ENCODE results near the gene YOD1. TPM values are rescaled to one million over a fixed set of nuclear protein-coding genes. Genes with fewer than 3 reads are reported as not detected.

Gene YOD1
- total RNA-seq, 2 donors from 2014 or later, result 8.1 to 10.5 TPM

DNA sequence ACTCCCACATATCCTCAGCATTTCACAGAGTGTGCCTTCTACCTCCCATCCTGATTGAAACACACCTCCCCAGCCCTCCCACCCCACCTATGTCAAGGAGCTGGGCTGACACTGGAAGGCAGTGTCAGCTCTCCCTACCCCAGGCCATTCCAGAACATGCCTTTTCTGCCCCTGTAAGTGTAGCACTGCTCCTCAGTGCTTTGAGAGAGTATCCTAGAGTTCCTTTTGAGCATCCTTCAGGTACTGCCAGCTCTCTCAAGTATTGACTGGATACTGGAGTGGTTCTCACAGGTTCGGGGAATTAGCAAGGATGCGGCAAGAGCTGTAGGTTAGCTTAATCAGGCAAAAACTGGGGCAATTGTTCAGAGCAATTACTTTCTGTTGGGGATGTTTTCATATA, 40.3 kb downstream of the YOD1 start:
- no peaks in the 10 kb centered on the region for H3K36me3 Mint-ChIP-seq
- H3K9me3 Mint-ChIP-seq, result no peaks in the 10 kb centered on the region
- peaks cover 37 to 50% of the 10 kb centered on the region in 2 donors for H3K27me3 Mint-ChIP-seq
- no peak overlapping the region for H3K27ac Mint-ChIP-seq
- H3K4me1 Mint-ChIP-seq (ENCODE audit: low read depth in 2 of 2), result no peaks in the 10 kb centered on the region
- ATAC-seq (no peak), DNase-seq (ENCODE audit: low spot score) (no peak)
- no peak overlapping the region for H3K4me3 Mint-ChIP-seq

GRCh38 chr1:207009945-207010344, 41.1 kb downstream of the YOD1 start:
- Mint-ChIP-seq H3K4me3 (no peak overlapping the region), H3K36me3 (no peaks in the 10 kb centered on the region), H3K9me3 (no peaks in the 10 kb centered on the region), H3K27me3 (peaks cover 36 to 51% of the 10 kb centered on the region in 2 donors), H3K27ac (no peak overlapping the region), H3K4me1 (ENCODE audit: low read depth in 2 of 2) (peaks cover 0 to 2% of the 10 kb centered on the region in 2 donors)
- DNase-seq (ENCODE audit: low spot score) (no peak), ATAC-seq (no peak)

- H3K4me1 Mint-ChIP-seq (ENCODE audit: low read depth in 2 of 2), result peaks cover 0 to 5% of the 10 kb centered on the region in 2 donors
- DNase-seq (ENCODE audit: low spot score) (no peak), ATAC-seq (no peak)
- H3K36me3 Mint-ChIP-seq, result no peaks in the 10 kb centered on the region
- no peaks in the 10 kb centered on the region for H3K9me3 Mint-ChIP-seq
- H3K27ac Mint-ChIP-seq, result no peak overlapping the region
- peaks cover 33 to 49% of the 10 kb centered on the region in 2 donors for H3K27me3 Mint-ChIP-seq
- H3K4me3 Mint-ChIP-seq, result no peak overlapping the region
Measured at GRCh38 chr1:207009182-207009850, 41.7 kb downstream of the YOD1 start.

DNA sequence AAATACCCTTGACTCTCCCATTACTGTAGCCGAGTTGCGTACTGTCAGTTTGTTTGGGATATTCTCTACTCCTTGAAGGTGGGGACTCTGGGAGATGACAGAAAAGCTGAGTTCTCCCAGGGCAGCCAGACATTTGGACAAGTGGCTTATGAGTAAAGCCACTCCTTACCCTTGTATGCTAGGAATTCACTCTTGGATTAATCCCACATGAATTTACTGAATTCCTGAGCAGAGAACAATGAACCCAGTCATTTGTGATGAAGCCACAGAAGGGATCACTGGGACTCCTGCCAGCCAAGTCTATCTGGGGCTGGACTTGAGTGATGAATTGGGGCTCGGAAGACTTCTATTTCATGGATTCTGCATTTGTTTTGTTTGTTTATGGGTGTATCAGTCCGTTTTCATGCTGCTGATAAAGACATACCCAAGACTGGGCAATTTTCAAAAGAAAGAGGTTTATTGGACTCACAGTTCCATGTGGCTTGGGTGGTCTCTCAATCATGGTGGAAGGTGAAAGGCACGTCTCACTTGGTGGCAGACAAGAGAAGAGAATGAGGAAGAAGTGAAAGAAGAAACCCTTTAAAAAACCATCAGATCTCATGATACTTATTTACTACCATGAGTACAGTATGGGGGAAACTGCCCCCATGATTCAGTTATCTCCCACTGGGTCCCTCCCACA, 43.5 kb downstream of the YOD1 start:
- H3K4me1 Mint-ChIP-seq (ENCODE audit: low read depth in 2 of 2), result peaks cover 0 to 5% of the 10 kb centered on the region in 2 donors
- H3K27me3 Mint-ChIP-seq, result peaks cover 25 to 32% of the 10 kb centered on the region in 2 donors
- H3K4me3 Mint-ChIP-seq, result no peak overlapping the region
- DNase-seq (ENCODE audit: low spot score) (no peak), ATAC-seq (no peak)
- H3K9me3 Mint-ChIP-seq, result no peaks in the 10 kb centered on the region
- H3K36me3 Mint-ChIP-seq, result no peaks in the 10 kb centered on the region
- no peak overlapping the region for H3K27ac Mint-ChIP-seq

DNA sequence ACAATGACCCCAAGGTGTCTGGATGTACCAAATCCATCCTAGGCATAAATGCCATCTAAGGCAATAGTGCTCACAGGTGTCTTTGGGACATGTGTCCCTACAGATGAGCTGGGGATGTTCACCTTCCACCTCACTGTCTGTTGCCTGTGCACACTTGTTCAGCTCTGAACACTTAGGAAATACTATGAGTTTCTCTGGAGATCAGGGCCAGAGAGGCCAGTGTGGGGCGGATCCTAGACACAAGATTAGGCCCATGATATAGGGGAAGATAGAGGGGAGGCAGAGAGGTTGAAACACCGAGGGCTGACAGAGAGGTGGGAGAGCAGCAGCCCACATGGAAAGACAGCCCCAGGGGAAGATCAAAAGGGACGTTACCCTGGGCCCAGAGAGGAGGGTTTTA, 44.1 kb downstream of the YOD1 start:
- Mint-ChIP-seq H3K9me3 (no peaks in the 10 kb centered on the region), H3K36me3 (no peaks in the 10 kb centered on the region), H3K27ac (no peak overlapping the region), H3K27me3 (peaks cover 19 to 27% of the 10 kb centered on the region in 2 donors), H3K4me1 (ENCODE audit: low read depth in 2 of 2) (peaks cover 0 to 5% of the 10 kb centered on the region in 2 donors), H3K4me3 (no peak overlapping the region)
- ATAC-seq (no peak), DNase-seq (ENCODE audit: low spot score) (no peak)

- ATAC-seq (no peak), DNase-seq (ENCODE audit: low spot score) (no peak)
- Mint-ChIP-seq H3K27ac (no peak overlapping the region), H3K27me3 (peaks cover 14 to 18% of the 10 kb centered on the region in 2 donors), H3K4me3 (no peak overlapping the region), H3K9me3 (no peaks in the 10 kb centered on the region), H3K36me3 (no peaks in the 10 kb centered on the region), H3K4me1 (ENCODE audit: low read depth in 2 of 2) (peaks cover 0 to 5% of the 10 kb centered on the region in 2 donors)
Measured at GRCh38 chr1:207006083-207006482, 44.9 kb downstream of the YOD1 start.

DNA sequence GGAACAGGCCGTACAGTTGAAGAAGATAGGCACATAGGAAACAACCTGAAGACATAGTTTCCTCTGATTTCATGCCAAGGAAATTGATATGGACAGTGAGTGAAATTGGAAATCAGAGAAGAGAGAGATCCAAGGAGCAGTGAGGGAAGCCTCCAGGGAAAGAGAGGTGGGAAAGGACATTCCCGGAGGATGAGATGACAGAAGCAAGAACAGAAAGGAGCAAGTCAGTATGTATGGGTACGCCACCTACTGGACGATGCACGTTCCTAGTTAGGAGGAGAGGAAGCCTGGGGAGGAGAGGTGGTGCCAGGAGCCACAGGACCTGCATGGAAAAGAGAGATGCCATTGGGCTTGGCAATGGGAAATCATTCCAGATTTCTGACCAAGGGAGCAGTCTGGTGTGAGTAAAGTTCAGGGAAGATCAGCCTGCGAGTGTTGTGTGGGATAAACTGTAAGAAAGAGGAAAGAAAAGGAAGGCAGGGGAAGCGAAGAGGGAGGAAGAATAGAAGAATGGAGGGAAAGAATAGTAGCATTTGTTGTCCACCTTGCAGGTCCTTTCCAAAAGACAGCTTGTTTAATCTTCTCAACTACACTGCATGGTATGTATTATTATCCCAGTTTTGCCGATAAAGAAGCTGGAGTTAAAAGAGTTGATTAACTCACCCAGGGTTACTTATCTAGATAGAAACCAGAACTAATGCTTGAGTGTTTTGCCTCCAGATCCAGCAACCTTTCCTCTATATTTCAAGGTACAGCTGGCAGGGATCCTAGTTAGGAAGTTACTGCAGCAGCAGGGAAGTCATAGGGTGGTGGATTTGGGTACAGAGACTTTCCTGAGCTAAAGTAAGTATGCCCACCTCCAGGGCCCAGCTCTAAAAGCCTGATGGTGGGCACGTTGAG, 45.8 kb downstream of the YOD1 start:
- Mint-ChIP-seq H3K9me3 (no peaks in the 10 kb centered on the region), H3K4me1 (ENCODE audit: low read depth in 2 of 2) (peaks cover 0 to 5% of the 10 kb centered on the region in 2 donors)
- ATAC-seq, result peak in 1 of 2 donors; percentile 50

GRCh38 chr1:207003210-207003609, 47.8 kb downstream of the YOD1 start:
- no peaks in the 10 kb centered on the region for H3K9me3 Mint-ChIP-seq
- ATAC-seq, result peak in 1 of 2 donors; percentile 43
- peaks cover 0 to 5% of the 10 kb centered on the region in 2 donors for H3K4me1 Mint-ChIP-seq (ENCODE audit: low read depth in 2 of 2)
- no peak for DNase-seq (ENCODE audit: low spot score)
- no peak overlapping the region for H3K4me3 Mint-ChIP-seq
- H3K36me3 Mint-ChIP-seq, result no peaks in the 10 kb centered on the region
- no peak overlapping the region for H3K27ac Mint-ChIP-seq
- H3K27me3 Mint-ChIP-seq, result peaks cover 15 to 16% of the 10 kb centered on the region in 2 donors

More for the DNA sequence above, 45.8 kb downstream of the YOD1 start:
- peaks cover 13 to 16% of the 10 kb centered on the region in 2 donors for H3K27me3 Mint-ChIP-seq
- H3K36me3 Mint-ChIP-seq, result no peaks in the 10 kb centered on the region
- H3K4me3 Mint-ChIP-seq, result no peak overlapping the region
- no peak for DNase-seq (ENCODE audit: low spot score)
- H3K27ac Mint-ChIP-seq, result no peak overlapping the region

DNA sequence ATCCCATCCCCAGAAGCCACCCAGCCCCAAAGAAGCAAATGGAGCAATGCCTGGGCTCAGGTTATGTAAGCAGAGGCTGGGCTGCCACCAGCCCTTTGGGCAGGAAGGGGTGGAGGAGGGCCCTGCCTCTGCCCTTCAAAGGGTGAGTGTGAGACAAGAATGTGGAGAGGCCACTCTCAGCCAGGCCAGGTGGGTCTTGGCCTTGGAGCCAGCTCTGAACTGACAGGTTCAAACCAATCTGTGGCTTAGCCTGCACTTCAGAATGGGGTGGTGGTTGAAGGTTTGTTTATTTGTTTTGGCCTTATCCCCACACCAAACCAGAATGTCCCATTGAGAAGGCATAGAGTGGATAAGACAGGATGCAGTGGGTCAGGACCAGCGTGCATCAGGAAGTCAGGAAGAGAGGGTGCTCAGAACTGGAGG, 48.3 kb downstream of the YOD1 start:
- no peaks in the 10 kb centered on the region for H3K9me3 Mint-ChIP-seq
- no peak for DNase-seq (ENCODE audit: low spot score)
- ATAC-seq, result peak in 1 of 2 donors; percentile 24
- no peaks in the 10 kb centered on the region for H3K36me3 Mint-ChIP-seq
- peaks cover 14 to 15% of the 10 kb centered on the region in 2 donors for H3K27me3 Mint-ChIP-seq
- no peak overlapping the region for H3K4me3 Mint-ChIP-seq
- no peak overlapping the region for H3K27ac Mint-ChIP-seq
- H3K4me1 Mint-ChIP-seq (ENCODE audit: low read depth in 2 of 2), result peaks cover 0 to 5% of the 10 kb centered on the region in 2 donors

GRCh38 chr1:207001492-207002245, 49.3 kb downstream of the YOD1 start:
- DNase-seq (ENCODE audit: low spot score) (no peak), ATAC-seq (no peak)
- H3K36me3 Mint-ChIP-seq, result no peaks in the 10 kb centered on the region
- H3K4me3 Mint-ChIP-seq, result no peak overlapping the region
- no peak overlapping the region for H3K27ac Mint-ChIP-seq
- H3K9me3 Mint-ChIP-seq, result no peaks in the 10 kb centered on the region
- H3K4me1 Mint-ChIP-seq (ENCODE audit: low read depth in 2 of 2), result peaks cover 0 to 5% of the 10 kb centered on the region in 2 donors
- peaks cover 12 to 13% of the 10 kb centered on the region in 2 donors for H3K27me3 Mint-ChIP-seq

DNA sequence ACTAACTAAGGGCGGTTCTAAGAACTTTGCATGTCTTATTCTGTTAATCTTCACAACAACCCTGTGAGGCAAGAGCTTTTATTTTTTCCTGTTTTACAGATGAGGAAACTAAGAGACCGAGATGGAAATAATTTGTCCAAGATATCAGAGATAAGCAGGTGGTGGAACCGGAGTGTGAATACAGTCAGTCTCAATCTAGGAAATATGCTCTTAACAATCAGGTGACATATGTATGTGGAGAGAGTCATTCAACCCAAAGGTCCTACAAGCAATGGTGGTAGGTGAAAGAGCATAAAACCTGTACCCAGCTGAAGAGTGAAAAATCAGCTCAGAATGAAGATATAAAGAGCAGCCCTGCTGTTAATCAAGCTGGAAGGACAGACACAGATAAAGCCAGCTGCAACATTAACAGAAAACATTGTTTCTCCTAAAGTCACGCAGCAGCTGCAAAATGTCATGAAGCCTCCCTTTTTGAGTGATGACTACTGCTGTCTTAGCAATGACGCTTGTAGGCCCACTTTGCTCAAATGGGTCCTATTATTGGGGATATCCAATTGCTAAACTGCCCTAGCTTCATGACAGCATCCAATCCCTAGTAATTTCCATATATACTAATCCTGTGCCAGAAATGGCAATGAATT, 50.2 kb downstream of the YOD1 start:
- Mint-ChIP-seq H3K9me3 (no peaks in the 10 kb centered on the region), H3K4me1 (ENCODE audit: low read depth in 2 of 2) (peaks cover 0 to 5% of the 10 kb centered on the region in 2 donors), H3K36me3 (no peaks in the 10 kb centered on the region), H3K27ac (no peak overlapping the region), H3K27me3 (peaks cover 20 to 21% of the 10 kb centered on the region in 2 donors), H3K4me3 (no peak overlapping the region)
- DNase-seq (ENCODE audit: low spot score) (no peak), ATAC-seq (no peak)

- DNase-seq (ENCODE audit: low spot score) (no peak), ATAC-seq (no peak)
- Mint-ChIP-seq H3K4me3 (no peak overlapping the region), H3K27me3 (peaks cover 19% of the 10 kb centered on the region in 2 donors), H3K4me1 (ENCODE audit: low read depth in 2 of 2) (no peaks in the 10 kb centered on the region), H3K36me3 (no peaks in the 10 kb centered on the region), H3K27ac (no peak overlapping the region), H3K9me3 (no peaks in the 10 kb centered on the region)
Measured at GRCh38 chr1:206998816-206999215, 52.2 kb downstream of the YOD1 start.

Measured in natural killer cell treated with Interleukin-12 subunit alpha and Interleukin-12 subunit beta and Interleukin-15 and Interleukin-18, amount 100 ng/mL, for 72 hours (primary cell).